Thoracic aorta (tissue), 2 donors: ENCODE data around the gene CCDC149. TPM values are rescaled to one million over a fixed set of nuclear protein-coding genes. Genes with fewer than 3 reads are reported as not detected.

Source experiments
- ATAC-seq: fragments of 150-250 bp; one replicate; pipeline ENCODE4 v1.8.0; 2017; ENCODE audit warnings: low read depth; ENCODE audit not compliant: insufficient number of reproducible peaks, low FRiP score
- DNase-seq: peaks from one replicate; pipeline ENCODE4 v3.0.0-alpha.2; 2020; ENCODE audit warnings: low spot score
- H3K27ac ChIP-seq, 2 donors: fragments of 200-600 bp; sonication (generic); 1 replicate in 1 of 2; 2 replicates in 1 of 2; pipeline ENCODE4 v1.5.1; 2016; ENCODE audit warnings: mild to moderate bottlenecking in 2 of 2, moderate library complexity in 2 of 2
- H3K27me3 ChIP-seq: fragments of 200-600 bp; sonication (generic); replicated peaks from 2 replicates; pipeline ENCODE4 v1.6.0; 2016; ENCODE audit warnings: mild to moderate bottlenecking; ENCODE audit not compliant: insufficient read depth
- H3K36me3 ChIP-seq: fragments of 200-600 bp; sonication (generic); one replicate; pipeline ENCODE4 v1.5.1; 2016
- H3K4me1 ChIP-seq, 2 donors: fragments of 200-600 bp; sonication (generic); 1 replicate in 1 of 2; 2 replicates in 1 of 2; pipeline versions ENCODE4 v1.5.1 to v1.6.0; 2016; ENCODE audit warnings: low read depth in 2 of 2, mild to moderate bottlenecking in 1 of 2; ENCODE audit not compliant: control insufficient read depth in 1 of 2
- H3K4me3 ChIP-seq: fragments of 200-600 bp; sonication (generic); 2 replicates; pipeline ENCODE4 v1.5.1; 2016; ENCODE audit warnings: mild to moderate bottlenecking
- H3K9me3 ChIP-seq: fragments of 200-600 bp; sonication (generic); 2 replicates; pipeline ENCODE4 v1.5.1; 2016
- total RNA-seq, 2 donors: library from RNA; depleted of rRNA; stranded (reverse); fragments of >200 nt; gene quantifications; one replicate each; pipeline versions ENCODE4 v1.1.0 to v1.2.3, GENCODE V29; 2016
- TF ChIP-seq, protein P1 (sequence below): fragments of 200-600 bp; sonication (generic); IDR thresholded peaks from one replicate; pipeline ENCODE4 v1.5.1; 2019; ENCODE audit warnings: antibody characterized with exemption

Gene CCDC149
- total RNA-seq: 10 to 100 TPM; 11.8 to 30.1 TPM

DNA sequence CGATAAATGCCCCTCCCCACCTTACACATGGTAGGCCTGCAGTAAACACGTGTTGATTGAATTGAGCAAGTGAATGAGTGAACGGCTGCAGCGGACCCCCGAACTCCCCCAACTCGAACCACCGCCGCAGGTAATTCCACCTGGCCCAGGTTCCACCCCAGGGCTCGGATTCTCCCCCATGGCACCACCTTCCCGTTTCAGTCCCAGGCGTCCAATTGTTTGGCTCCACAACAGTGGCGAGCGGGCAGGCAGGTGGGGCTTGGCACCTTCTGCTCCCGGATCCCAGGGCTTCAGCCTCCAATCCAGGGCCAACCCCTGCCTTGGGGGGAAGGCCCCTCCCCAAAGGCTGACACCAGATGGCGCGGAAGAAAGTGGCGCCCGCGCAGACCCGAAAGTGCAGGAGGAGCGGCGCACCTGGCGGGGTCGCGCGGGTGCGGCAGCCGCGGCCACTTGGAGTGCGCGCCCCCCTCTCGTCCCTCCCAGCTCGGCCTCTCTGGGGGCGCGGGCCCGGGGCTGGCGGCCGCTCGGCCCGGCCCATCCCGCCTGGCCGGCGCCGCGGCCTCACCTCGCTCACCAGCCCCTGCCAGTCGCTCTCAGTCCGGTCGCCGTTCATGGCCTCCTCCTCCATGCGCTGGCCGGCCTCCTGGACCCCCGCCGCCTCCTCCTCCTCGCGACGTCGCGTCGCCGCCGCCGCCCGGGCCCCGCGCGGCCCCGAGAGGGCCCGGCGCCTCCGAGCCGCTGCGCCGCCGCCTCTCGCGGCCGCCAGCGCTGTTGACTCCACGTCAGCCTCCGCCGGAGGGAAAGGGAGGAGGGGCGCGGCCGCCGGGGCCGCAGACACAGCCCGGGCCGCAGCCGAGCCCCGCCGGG, at the start of gene CCDC149:
TSS of gene CCDC149 (minus strand) at position 791 of the 867 bp plus-strand sequence. CDS start at position 613, 178 bp downstream.
- TF ChIP-seq, protein P1, sequence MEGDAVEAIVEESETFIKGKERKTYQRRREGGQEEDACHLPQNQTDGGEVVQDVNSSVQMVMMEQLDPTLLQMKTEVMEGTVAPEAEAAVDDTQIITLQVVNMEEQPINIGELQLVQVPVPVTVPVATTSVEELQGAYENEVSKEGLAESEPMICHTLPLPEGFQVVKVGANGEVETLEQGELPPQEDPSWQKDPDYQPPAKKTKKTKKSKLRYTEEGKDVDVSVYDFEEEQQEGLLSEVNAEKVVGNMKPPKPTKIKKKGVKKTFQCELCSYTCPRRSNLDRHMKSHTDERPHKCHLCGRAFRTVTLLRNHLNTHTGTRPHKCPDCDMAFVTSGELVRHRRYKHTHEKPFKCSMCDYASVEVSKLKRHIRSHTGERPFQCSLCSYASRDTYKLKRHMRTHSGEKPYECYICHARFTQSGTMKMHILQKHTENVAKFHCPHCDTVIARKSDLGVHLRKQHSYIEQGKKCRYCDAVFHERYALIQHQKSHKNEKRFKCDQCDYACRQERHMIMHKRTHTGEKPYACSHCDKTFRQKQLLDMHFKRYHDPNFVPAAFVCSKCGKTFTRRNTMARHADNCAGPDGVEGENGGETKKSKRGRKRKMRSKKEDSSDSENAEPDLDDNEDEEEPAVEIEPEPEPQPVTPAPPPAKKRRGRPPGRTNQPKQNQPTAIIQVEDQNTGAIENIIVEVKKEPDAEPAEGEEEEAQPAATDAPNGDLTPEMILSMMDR: no peak
- Histone ChIP-seq H3K9me3 (no peaks in the 10 kb centered on the region), H3K36me3 (peaks cover 8% of the 10 kb centered on the region)

GRCh38 chr4:24957886-24958285, 45.0 kb upstream of the CCDC149 start:
- H3K4me1 ChIP-seq: no peaks in the 10 kb centered on the region
- ATAC-seq (no peak), DNase-seq (no peak)
- no peak overlapping the region for H3K27ac ChIP-seq
- TF ChIP-seq, protein P1: no peak
- no peak overlapping the region for H3K4me3 ChIP-seq
- no peaks in the 10 kb centered on the region for H3K27me3 ChIP-seq
- no peaks in the 10 kb centered on the region for H3K36me3 ChIP-seq
- no peaks in the 10 kb centered on the region for H3K9me3 ChIP-seq

More for the DNA sequence above, at the start of gene CCDC149:
- peak within 1 kb of the TSS; percentile 82 for H3K4me3 ChIP-seq
- peak within 1 kb of the TSS; percentile 83 to 90 for H3K27ac ChIP-seq
- H3K27me3 ChIP-seq: no peaks in the 10 kb centered on the region
- DNase-seq (peak; percentile 4), ATAC-seq (peak; percentile 68)
- peaks cover 0 to 27% of the 10 kb centered on the region in 2 donors for H3K4me1 ChIP-seq

DNA sequence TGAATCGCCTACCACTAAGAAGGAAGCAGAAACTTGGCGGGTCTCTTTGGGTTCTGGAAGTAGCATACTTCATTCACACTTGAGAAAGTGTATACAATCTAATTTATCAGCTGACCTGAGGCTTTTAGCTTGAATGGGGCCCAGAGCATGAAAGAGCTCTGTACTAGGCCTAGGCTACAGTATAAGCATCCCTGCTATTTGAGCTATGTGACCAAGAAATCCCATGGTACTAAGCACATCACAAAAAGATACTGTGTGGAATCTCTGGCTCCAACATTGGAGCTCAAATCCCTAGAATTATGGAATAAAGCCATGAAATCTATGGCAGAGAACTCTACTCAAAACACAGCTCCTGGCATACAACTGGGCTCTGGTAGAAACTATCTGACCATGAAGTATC, 43.9 kb upstream of the CCDC149 start:
- TF ChIP-seq, protein P1: no peak
- Histone ChIP-seq H3K9me3 (no peaks in the 10 kb centered on the region), H3K36me3 (no peaks in the 10 kb centered on the region), H3K4me1 (no peaks in the 10 kb centered on the region), H3K27me3 (no peaks in the 10 kb centered on the region), H3K4me3 (no peak overlapping the region), H3K27ac (no peak overlapping the region)
- ATAC-seq: no peak
- no peak for DNase-seq

DNA sequence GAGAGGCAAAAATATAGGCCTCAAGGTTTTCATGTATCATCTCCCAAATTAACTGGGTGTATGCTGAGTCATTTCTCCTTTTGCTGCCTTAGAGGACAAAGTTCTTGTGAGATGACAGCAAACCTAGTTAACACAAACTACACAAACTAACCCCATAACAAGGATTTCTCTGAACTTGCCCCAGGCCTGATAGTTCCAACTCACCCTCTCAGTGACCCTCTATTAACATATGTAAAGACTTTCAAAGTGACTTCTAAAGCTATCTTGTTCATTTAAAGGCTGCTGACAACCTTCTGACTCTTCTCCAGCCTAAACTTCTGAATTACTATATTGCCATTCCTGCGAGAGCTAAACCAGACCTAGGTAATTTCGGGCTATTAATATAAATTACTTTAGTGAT, 43.2 kb upstream of the CCDC149 start:
- no peak for ATAC-seq

GRCh38 chr4:24952667-24953066, 39.8 kb upstream of the CCDC149 start:
- TF ChIP-seq, protein P1: no peak
- no peaks in the 10 kb centered on the region for H3K4me1 ChIP-seq
- no peak overlapping the region for H3K27ac ChIP-seq
- no peak overlapping the region for H3K4me3 ChIP-seq
- no peak for ATAC-seq
- no peak for DNase-seq
- no peaks in the 10 kb centered on the region for H3K9me3 ChIP-seq
- no peaks in the 10 kb centered on the region for H3K36me3 ChIP-seq
- no peaks in the 10 kb centered on the region for H3K27me3 ChIP-seq

More for the DNA sequence above, 43.2 kb upstream of the CCDC149 start:
- H3K4me1 ChIP-seq: no peaks in the 10 kb centered on the region
- H3K36me3 ChIP-seq: no peaks in the 10 kb centered on the region
- TF ChIP-seq, protein P1: no peak
- H3K27ac ChIP-seq: no peak overlapping the region
- H3K9me3 ChIP-seq: no peaks in the 10 kb centered on the region
- no peak overlapping the region for H3K4me3 ChIP-seq
- H3K27me3 ChIP-seq: no peaks in the 10 kb centered on the region
- no peak for DNase-seq
